IPS-18a (cell line): ENCODE measurements around the gene TNPO3.
"Not testable (repeated sequence)": the region's sequence is repeated elsewhere in the genome, so short reads cannot be mapped to it uniquely, and the experiment has no call there.

Experiments
- H3K27ac ChIP-seq: one replicate; pipeline ENCODE4 v1.5.1; 2013; ENCODE audit warnings: low read length
- H3K27me3 ChIP-seq: one replicate; pipeline ENCODE4 v1.6.1; 2013; ENCODE audit warnings: mild to moderate bottlenecking, low read length; ENCODE audit not compliant: control insufficient read depth, insufficient read depth
- H3K36me3 ChIP-seq: one replicate; pipeline ENCODE4 v1.6.1; 2013; ENCODE audit warnings: low read depth, low read length; ENCODE audit not compliant: control insufficient read depth
- H3K4me1 ChIP-seq: one replicate; pipeline ENCODE4 v1.6.1; 2013; ENCODE audit warnings: low read depth, low read length; ENCODE audit not compliant: control insufficient read depth
- H3K4me3 ChIP-seq: one replicate; pipeline ENCODE4 v1.5.1; 2013; ENCODE audit warnings: low read length
- H3K9ac ChIP-seq: one replicate; pipeline ENCODE4 v1.6.1; 2013; ENCODE audit warnings: mild to moderate bottlenecking, low read length, moderate library complexity
- H3K9me3 ChIP-seq: one replicate; pipeline ENCODE4 v1.6.1; 2013; ENCODE audit warnings: low read depth, low read length; ENCODE audit not compliant: control insufficient read depth

The TNPO3 gene

DNA sequence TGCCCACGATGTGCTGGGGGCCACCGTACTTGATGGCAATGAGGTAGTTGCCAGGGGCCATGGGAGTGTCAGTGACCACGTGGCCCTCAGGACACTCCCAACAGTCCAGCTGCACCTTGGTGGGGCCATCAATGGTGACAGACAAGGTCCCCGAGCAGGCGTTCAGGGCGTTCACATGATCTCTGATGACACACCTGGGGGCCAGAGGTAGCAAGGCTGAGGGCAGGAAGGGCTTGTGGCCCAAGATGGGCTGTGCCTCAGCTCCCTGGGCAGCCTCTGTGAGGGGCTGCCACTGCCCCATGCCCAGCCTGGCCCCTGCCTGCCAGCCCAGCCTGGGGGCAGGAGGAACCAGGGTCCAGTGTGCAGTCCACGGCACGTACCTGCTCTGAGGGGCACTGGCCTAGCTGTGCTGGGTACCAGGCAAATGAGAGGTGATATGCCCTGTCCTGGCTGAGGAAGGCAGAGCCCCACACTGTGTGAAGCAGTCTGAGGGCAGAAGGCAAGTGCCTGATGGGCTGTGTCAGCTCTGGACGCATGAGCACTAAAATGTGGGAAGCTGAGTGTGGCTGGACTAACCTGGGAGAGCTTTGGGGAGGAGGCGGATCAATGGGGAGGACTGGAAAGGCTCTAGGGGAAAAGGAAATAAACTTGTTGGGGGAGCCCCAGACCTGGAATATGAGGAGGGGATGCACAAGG, 140.9 kb downstream of the TNPO3 start:
- H3K4me1 ChIP-seq, result peaks cover 22% of the 10 kb centered on the region
- H3K9ac ChIP-seq, result no peak overlapping the region
- no peak overlapping the region for H3K4me3 ChIP-seq
- H3K27ac ChIP-seq, result no peak overlapping the region
- H3K36me3 ChIP-seq, result no peaks in the 10 kb centered on the region
- no peaks in the 10 kb centered on the region for H3K9me3 ChIP-seq
- peaks cover 20% of the 10 kb centered on the region for H3K27me3 ChIP-seq

DNA sequence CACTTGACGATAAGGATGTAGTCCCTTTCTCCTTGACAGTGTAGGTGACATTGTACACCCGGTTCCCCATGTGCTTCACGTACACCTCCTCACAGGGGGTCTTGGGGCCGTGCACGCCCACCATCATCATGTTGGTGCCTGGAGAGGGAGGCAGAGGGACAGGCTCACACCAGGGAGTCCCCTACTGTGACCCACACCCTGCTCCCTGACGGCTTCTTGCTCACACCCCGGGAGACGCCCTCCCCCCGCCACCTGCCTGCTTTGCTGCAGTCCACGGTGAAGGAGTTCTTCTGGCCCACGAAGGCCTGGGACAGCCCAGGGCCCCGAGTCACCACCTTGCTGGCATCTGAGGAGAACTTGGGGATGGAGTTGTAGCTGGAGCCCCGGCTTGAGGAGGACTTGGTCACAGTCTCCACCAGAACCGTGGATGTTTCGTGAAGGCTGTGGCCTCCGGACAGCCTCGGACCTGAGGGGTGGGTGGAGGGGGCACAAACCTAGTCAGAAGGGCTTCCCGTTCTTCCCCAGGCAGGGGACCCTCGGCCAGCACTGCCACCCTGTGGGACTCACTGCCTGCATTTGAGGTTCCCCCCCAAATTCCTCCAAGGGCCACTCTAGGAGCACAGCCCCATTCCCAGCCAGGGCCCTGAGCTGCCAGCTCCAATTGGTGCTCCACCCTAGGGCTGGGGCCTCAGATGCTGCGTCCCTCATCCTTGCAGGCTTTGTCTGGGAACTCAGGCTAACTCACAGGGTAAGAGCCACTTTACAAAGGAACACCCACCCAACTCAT, 142.0 kb downstream of the TNPO3 start:
- H3K27me3 ChIP-seq, result peaks cover 24% of the 10 kb centered on the region
- not testable (repeated sequence) for H3K9ac ChIP-seq, H3K27ac ChIP-seq, H3K9me3 ChIP-seq, H3K4me3 ChIP-seq, H3K36me3 ChIP-seq
- peaks cover 26% of the 10 kb centered on the region for H3K4me1 ChIP-seq

GRCh38 chr7:128912281-128912680, 142.6 kb downstream of the TNPO3 start:
- Histone ChIP-seq H3K4me3 (no peak overlapping the region), H3K9me3 (no peaks in the 10 kb centered on the region), H3K4me1 (peaks cover 26% of the 10 kb centered on the region), H3K27ac (no peak overlapping the region), H3K9ac (no peak overlapping the region), H3K27me3 (peaks cover 24% of the 10 kb centered on the region), H3K36me3 (no peaks in the 10 kb centered on the region)

GRCh38 chr7:128911423-128912031, 143.4 kb downstream of the TNPO3 start:
- Histone ChIP-seq H3K4me1 (peaks cover 26% of the 10 kb centered on the region), H3K9ac (no peak overlapping the region), H3K9me3 (no peaks in the 10 kb centered on the region), H3K27me3 (peaks cover 24% of the 10 kb centered on the region), H3K4me3 (no peak overlapping the region), H3K36me3 (no peaks in the 10 kb centered on the region), H3K27ac (no peak overlapping the region)

GRCh38 chr7:128910569-128910945, 144.4 kb downstream of the TNPO3 start, which contains the start of gene KCP:
Gene KCP (minus strand): TSS chr7:128910709. CDS start chr7:128910676, 33 bp downstream.
- Histone ChIP-seq H3K27ac (no peak within 1 kb of the TSS), H3K9me3 (no peaks in the 10 kb centered on the region), H3K36me3 (no peaks in the 10 kb centered on the region), H3K27me3 (peaks cover 24% of the 10 kb centered on the region), H3K9ac (peak within 1 kb of the TSS; percentile 9), H3K4me1 (peaks cover 26% of the 10 kb centered on the region), H3K4me3 (peak within 1 kb of the TSS; percentile 72)

GRCh38 chr7:128909625-128910568, 145.0 kb downstream of the TNPO3 start:
- Histone ChIP-seq H3K27me3 (peaks cover 24% of the 10 kb centered on the region), H3K4me1 (peaks cover 26% of the 10 kb centered on the region), H3K36me3 (no peaks in the 10 kb centered on the region), H3K9ac (peak overlapping the region; percentile 9), H3K4me3 (peak overlapping the region; percentile 72), H3K9me3 (no peaks in the 10 kb centered on the region), H3K27ac (no peak overlapping the region)

DNA sequence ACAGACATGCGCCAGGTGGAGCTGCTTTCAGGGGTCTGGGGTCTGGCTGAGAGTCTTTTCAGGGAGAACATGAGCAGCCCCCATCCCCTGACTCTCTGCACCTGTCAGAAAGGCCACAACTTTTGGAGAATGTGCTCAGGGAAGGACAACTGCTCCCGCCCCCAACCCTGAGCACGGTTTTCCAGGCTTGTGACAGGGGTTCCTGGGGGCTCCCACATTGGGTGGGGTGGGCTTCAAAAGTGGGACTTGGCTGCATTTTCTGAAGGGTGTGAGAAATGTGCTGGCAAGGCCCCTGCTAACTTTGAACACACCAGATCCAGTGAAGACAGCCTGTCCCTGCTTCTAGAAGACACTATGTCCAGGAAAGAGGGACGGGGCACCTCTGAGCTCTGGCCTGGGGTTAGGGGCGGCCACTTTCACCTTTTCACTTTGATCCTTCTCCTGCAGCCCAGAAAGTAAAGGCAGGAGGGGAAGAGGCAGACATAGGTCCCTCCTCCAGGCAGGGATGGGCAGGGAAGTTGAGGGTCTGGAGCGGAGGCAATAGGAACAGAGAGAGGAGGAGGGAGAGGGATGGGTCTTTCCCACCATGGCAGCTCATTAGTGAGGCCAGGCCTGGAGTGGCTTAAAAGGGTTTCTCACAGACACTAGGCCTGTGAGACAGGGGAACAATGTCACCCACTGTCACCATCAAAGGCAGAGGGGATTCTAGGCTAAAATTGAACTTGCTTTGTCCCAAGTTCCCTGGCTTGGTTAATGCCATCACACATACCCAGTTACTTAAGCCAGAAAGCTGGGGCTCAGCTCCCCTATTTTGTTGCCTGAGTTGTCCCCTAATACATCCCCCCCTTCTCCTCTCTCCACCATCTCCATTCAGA, 145.9 kb downstream of the TNPO3 start:
- peaks cover 23% of the 10 kb centered on the region for H3K4me1 ChIP-seq
- peaks cover 24% of the 10 kb centered on the region for H3K27me3 ChIP-seq
- H3K9ac ChIP-seq, result no peak overlapping the region
- H3K9me3 ChIP-seq, result no peaks in the 10 kb centered on the region
- H3K36me3 ChIP-seq, result no peaks in the 10 kb centered on the region
- H3K27ac ChIP-seq, result no peak overlapping the region
- H3K4me3 ChIP-seq, result peak overlapping the region; percentile 72

GRCh38 chr7:128906766-128907559, 147.9 kb downstream of the TNPO3 start:
- Histone ChIP-seq H3K4me3 (no peak overlapping the region), H3K27ac (no peak overlapping the region), H3K9me3 (no peaks in the 10 kb centered on the region), H3K9ac (no peak overlapping the region), H3K36me3 (no peaks in the 10 kb centered on the region), H3K4me1 (peaks cover 20% of the 10 kb centered on the region), H3K27me3 (peaks cover 24% of the 10 kb centered on the region)

DNA sequence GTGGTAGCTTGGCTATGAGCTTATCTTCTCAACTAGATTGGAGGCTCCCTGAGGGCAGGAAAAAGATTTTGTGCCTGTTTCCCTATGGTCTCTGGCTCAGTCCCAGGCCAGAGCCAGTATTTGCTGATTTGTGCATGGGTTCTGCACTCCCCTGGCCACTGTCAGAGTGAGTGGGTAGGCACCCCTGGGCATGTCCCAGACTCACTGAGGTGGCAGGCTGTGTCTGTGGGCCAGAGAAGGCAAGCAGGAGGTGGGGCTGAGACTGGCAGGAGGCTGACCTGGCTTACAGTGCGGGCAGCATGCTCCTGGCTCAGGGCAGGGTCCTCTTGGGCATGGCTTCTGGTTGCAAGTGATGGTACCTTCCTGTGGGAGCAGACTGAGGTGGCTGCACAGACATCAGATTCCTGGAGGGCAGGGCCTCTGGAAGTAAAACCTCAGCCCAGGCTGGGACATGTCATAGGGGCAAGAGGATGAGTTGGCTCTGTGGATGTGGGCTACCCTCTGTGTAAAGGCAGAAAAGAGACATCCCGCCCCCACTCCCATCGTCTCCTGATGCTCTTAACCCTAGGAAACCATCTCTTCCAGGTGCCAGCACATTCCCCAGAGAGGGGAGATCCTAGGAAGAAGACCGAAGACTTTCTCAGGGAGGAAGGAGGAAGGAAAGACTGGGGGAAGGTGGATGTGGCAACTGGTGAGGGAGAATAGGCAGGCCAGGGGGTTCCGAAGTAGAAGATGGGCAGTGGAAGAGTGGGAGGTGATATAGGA, 148.7 kb downstream of the TNPO3 start:
- H3K9ac ChIP-seq, result no peak overlapping the region

More for the DNA sequence above, 148.7 kb downstream of the TNPO3 start:
- Histone ChIP-seq H3K27me3 (peaks cover 24% of the 10 kb centered on the region), H3K4me3 (no peak overlapping the region), H3K9me3 (no peaks in the 10 kb centered on the region), H3K27ac (no peak overlapping the region), H3K36me3 (no peaks in the 10 kb centered on the region), H3K4me1 (peaks cover 15% of the 10 kb centered on the region)
